Tibial nerve (tissue), 4 donors: ENCODE measurements around the gene ITPKB.

ENCODE experiments used
- CTCF ChIP-seq, 5 experiments: fragments of 200-600 bp in 3 of 5; fragments of 450-650 bp in 2 of 5; sonication (generic) in 3 of 5; IDR thresholded peaks; one replicate each; pipeline ENCODE4 v1.5.1; 2016 to 2019; ENCODE audit warnings: antibody characterized with exemption in 5 of 5, mild to moderate bottlenecking in 3 of 5, moderate library complexity in 2 of 5
- EP300 ChIP-seq, 2 donors: sonication (generic); formaldehyde crosslinking; IDR thresholded peaks; one replicate each; pipeline ENCODE4 v1.6.1; 2017; ENCODE audit warnings: antibody characterized with exemption in 2 of 2, mild to moderate bottlenecking in 1 of 2
- POLR2A ChIP-seq, 2 donors: fragments of 450-650 bp; IDR thresholded peaks; one replicate each; pipeline ENCODE4 v1.6.1; 2017; ENCODE audit warnings: antibody characterized with exemption in 2 of 2, mild to moderate bottlenecking in 2 of 2, moderate library complexity in 2 of 2

DNA sequence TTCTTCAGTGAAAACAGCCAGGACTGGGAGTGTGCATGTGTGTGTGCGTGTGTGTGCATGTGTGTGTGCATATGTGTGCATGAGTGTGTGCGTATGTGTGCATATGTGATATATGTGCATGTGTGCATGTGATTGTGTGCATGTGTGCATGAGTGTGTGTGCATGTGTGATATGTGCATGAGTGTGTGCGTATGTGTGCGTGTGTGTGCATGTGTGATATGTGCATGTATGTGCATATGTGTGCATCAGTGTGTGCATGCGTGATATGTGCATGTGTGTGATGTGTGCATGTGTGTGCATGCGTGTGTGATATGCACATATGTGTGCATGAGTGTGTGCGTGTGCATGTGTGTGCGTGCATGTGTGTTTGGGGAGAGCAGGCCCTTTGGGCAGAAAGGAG lies 89.8 kb downstream of the ITPKB start:
- TF ChIP-seq CTCF (IDR thresholded peaks at IDR 0.05) (no peak), EP300 (IDR thresholded peaks at IDR 0.05) (no peak), POLR2A (IDR thresholded peaks at IDR 0.05) (no peak)
